Measurements from ENCODE around the gene CRABP1. TPM values are rescaled to one million over a fixed set of nuclear protein-coding genes. Genes with fewer than 3 reads are reported as not detected.

CRABP1 gene
- total and polyA plus RNA-seq, 4 donors, result 1.1 TPM; not detected in 3

DNA sequence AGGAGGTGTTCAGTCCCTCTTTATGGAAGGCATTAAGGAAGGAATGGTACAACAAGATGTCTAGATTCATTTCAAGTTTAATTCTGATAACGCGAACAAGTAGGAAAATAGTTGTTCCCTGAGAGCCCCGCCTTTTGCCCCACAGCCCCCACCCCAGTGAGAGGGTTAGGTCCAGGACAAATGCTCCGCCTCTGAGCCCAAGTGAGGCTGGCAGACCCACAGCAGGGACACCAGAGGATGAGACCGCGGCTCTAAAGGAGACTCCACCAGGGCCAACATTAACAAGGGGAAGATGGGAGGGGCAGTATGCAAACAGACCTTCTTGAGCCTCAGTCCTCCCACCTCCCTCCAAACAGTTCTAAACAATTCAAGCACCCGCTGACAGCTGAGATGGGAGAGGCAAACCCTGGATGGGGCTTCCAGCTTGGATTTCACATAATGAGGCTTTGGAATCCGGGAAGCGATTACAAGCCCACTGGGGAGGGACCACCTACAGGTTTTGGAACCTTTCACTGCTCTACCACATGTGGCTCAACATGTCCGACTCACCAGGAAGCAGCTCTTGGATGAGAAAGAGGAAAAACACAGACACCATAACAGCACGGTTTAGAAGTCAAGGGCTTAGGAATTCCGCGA lies 54.9 kb downstream of the CRABP1 start:
- 75 to 82% methylated on average over 13 of the region's 13 CpGs for WGBS, 2 donors
- no peak overlapping the region for H3K27ac ChIP-seq (ENCODE audit: low read depth in 1 of 2, low read length in 1 of 2)
- H3K27me3 ChIP-seq (ENCODE audit: control insufficient read depth in 3 of 3, insufficient read depth in 3 of 3, low read length in 2 of 3), result peaks cover 0 to 2% (median 0%) of the 10 kb centered on the region in 3 donors
- DNase-seq (peak in 2 of 3 donors; percentile 11 to 25), ATAC-seq (ENCODE audit: insufficient read depth, low FRiP score) (no peak)
- no peaks in the 10 kb centered on the region for H3K36me3 ChIP-seq (ENCODE audit: control insufficient read depth in 4 of 4, insufficient read depth in 4 of 4, low read length in 4 of 4)
- H3K4me1 ChIP-seq (ENCODE audit: control insufficient read depth in 5 of 5, insufficient read depth in 5 of 5, low read length in 5 of 5), result peaks cover 0 to 12% (median 0%) of the 10 kb centered on the region in 5 donors
- no peak overlapping the region for H3K4me3 ChIP-seq
- no peak overlapping the region for H3K9ac ChIP-seq (ENCODE audit: insufficient read depth in 1 of 2, low read length in 2 of 2)
- TF ChIP-seq, protein P1, sequence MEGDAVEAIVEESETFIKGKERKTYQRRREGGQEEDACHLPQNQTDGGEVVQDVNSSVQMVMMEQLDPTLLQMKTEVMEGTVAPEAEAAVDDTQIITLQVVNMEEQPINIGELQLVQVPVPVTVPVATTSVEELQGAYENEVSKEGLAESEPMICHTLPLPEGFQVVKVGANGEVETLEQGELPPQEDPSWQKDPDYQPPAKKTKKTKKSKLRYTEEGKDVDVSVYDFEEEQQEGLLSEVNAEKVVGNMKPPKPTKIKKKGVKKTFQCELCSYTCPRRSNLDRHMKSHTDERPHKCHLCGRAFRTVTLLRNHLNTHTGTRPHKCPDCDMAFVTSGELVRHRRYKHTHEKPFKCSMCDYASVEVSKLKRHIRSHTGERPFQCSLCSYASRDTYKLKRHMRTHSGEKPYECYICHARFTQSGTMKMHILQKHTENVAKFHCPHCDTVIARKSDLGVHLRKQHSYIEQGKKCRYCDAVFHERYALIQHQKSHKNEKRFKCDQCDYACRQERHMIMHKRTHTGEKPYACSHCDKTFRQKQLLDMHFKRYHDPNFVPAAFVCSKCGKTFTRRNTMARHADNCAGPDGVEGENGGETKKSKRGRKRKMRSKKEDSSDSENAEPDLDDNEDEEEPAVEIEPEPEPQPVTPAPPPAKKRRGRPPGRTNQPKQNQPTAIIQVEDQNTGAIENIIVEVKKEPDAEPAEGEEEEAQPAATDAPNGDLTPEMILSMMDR (IDR thresholded peaks at IDR 0.05; ENCODE audit: control extremely low read depth, extremely low read depth), result no peak
- no peaks in the 10 kb centered on the region for H3K9me3 ChIP-seq (ENCODE audit: control insufficient read depth in 4 of 4, insufficient read depth in 3 of 4, low read length in 3 of 4)

GRCh38 chr15:78396186-78396814 lies 56.1 kb downstream of the CRABP1 start:
- ATAC-seq (ENCODE audit: insufficient read depth, low FRiP score) (no peak), DNase-seq (peak in 1 of 3 donors; percentile 7)
- H3K4me3 ChIP-seq, result no peak overlapping the region
- H3K27ac ChIP-seq (ENCODE audit: low read depth in 1 of 2, low read length in 1 of 2), result no peak overlapping the region
- H3K36me3 ChIP-seq (ENCODE audit: control insufficient read depth in 4 of 4, insufficient read depth in 4 of 4, low read length in 4 of 4), result no peaks in the 10 kb centered on the region
- no peak overlapping the region for H3K9ac ChIP-seq (ENCODE audit: insufficient read depth in 1 of 2, low read length in 2 of 2)
- H3K4me1 ChIP-seq (ENCODE audit: control insufficient read depth in 5 of 5, insufficient read depth in 5 of 5, low read length in 5 of 5), result peaks cover 0 to 12% (median 0%) of the 10 kb centered on the region in 5 donors
- 82 to 89% methylated on average over 9 of the region's 9 CpGs for WGBS, 2 donors
- TF ChIP-seq, protein P1 (IDR thresholded peaks at IDR 0.05; ENCODE audit: control extremely low read depth, extremely low read depth), result no peak
- H3K27me3 ChIP-seq (ENCODE audit: control insufficient read depth in 3 of 3, insufficient read depth in 3 of 3, low read length in 2 of 3), result peaks cover 0 to 2% (median 0%) of the 10 kb centered on the region in 3 donors
- H3K9me3 ChIP-seq (ENCODE audit: control insufficient read depth in 4 of 4, insufficient read depth in 3 of 4, low read length in 3 of 4), result no peaks in the 10 kb centered on the region

DNA sequence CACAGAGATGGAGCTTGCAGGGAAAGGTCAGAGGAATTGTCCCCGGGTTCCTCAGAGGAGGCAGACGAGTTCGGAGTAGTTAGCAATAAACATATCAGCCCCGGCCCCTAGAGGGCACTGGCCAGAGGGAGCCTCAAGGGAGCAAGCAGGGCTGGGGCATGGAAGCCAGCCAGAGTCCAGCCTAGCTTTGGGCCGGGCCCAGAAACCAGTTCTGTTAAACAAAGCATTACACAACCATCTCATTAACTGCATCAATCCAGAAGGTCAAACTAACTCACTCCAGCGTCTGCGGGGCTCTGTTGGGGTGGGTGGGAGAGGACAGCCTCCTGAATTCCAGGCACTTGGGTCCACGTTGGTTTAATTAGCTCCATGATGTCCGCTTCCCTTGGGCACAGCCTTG lies 56.8 kb downstream of the CRABP1 start:
- TF ChIP-seq, protein P1 (IDR thresholded peaks at IDR 0.05; ENCODE audit: control extremely low read depth, extremely low read depth), result no peak
- DNase-seq (peak; percentile 65 to 82 (median 69)), ATAC-seq (ENCODE audit: insufficient read depth, low FRiP score) (no peak)
- Histone ChIP-seq H3K9ac (ENCODE audit: insufficient read depth in 1 of 2, low read length in 2 of 2) (no peak overlapping the region), H3K4me3 (no peak overlapping the region), H3K9me3 (ENCODE audit: control insufficient read depth in 4 of 4, insufficient read depth in 3 of 4, low read length in 3 of 4) (no peaks in the 10 kb centered on the region), H3K27ac (ENCODE audit: low read depth in 1 of 2, low read length in 1 of 2) (no peak overlapping the region), H3K4me1 (ENCODE audit: control insufficient read depth in 5 of 5, insufficient read depth in 5 of 5, low read length in 5 of 5) (peaks cover 0 to 12% (median 0%) of the 10 kb centered on the region in 5 donors), H3K36me3 (ENCODE audit: control insufficient read depth in 4 of 4, insufficient read depth in 4 of 4, low read length in 4 of 4) (no peaks in the 10 kb centered on the region), H3K27me3 (ENCODE audit: control insufficient read depth in 3 of 3, insufficient read depth in 3 of 3, low read length in 2 of 3) (no peaks in the 10 kb centered on the region)
- WGBS, 2 donors, result 54 to 73% methylated on average over 9 of the region's 9 CpGs
